ENCODE data around the gene AMPH.

The AMPH gene

GRCh38 chr7:38664972-38665371 is 33.8 kb upstream of the AMPH start:
- H3K4me3 ChIP-seq (ENCODE audit: insufficient read depth, low read depth, low read length), result no peak overlapping the region
- no peaks in the 10 kb centered on the region for H3K36me3 ChIP-seq (ENCODE audit: control insufficient read depth, insufficient read depth, low read length)
- H3K9me3 ChIP-seq (ENCODE audit: control insufficient read depth, low read length), result no peaks in the 10 kb centered on the region
- H3K27ac ChIP-seq (ENCODE audit: insufficient read depth, low read depth, low read length, poor library complexity, severe bottlenecking), result no peak overlapping the region
- 94 to 97% methylated on average over 7 of the region's 7 CpGs for WGBS, 2 experiments
- no peaks in the 10 kb centered on the region for H3K27me3 ChIP-seq (ENCODE audit: control insufficient read depth, insufficient read depth, low read length, poor library complexity, severe bottlenecking)
- H3K4me1 ChIP-seq (ENCODE audit: control insufficient read depth, insufficient read depth, low read length), result no peaks in the 10 kb centered on the region

GRCh38 chr7:38660427-38661099 is 29.4 kb upstream of the AMPH start:
- Histone ChIP-seq H3K36me3 (ENCODE audit: control insufficient read depth, insufficient read depth, low read length) (no peaks in the 10 kb centered on the region), H3K27ac (ENCODE audit: insufficient read depth, low read depth, low read length, poor library complexity, severe bottlenecking) (no peak overlapping the region), H3K9me3 (ENCODE audit: control insufficient read depth, low read length) (no peaks in the 10 kb centered on the region), H3K4me1 (ENCODE audit: control insufficient read depth, insufficient read depth, low read length) (no peaks in the 10 kb centered on the region), H3K4me3 (ENCODE audit: insufficient read depth, low read depth, low read length) (no peak overlapping the region), H3K27me3 (ENCODE audit: control insufficient read depth, insufficient read depth, low read length, poor library complexity, severe bottlenecking) (no peaks in the 10 kb centered on the region)
- 39% methylated on average over 5 of the region's 6 CpGs for WGBS, 2 experiments

- 94 to 96% methylated on average over 5 to 6 of the region's 6 CpGs for WGBS, 2 experiments
- H3K27me3 ChIP-seq (ENCODE audit: control insufficient read depth, insufficient read depth, low read length, poor library complexity, severe bottlenecking), result no peaks in the 10 kb centered on the region
- H3K36me3 ChIP-seq (ENCODE audit: control insufficient read depth, insufficient read depth, low read length), result no peaks in the 10 kb centered on the region
- no peaks in the 10 kb centered on the region for H3K9me3 ChIP-seq (ENCODE audit: control insufficient read depth, low read length)
- H3K27ac ChIP-seq (ENCODE audit: insufficient read depth, low read depth, low read length, poor library complexity, severe bottlenecking), result no peak overlapping the region
- no peak overlapping the region for H3K4me3 ChIP-seq (ENCODE audit: insufficient read depth, low read depth, low read length)
- H3K4me1 ChIP-seq (ENCODE audit: control insufficient read depth, insufficient read depth, low read length), result no peaks in the 10 kb centered on the region
These were observed 28.8 kb upstream of the AMPH start for GRCh38 chr7:38659931-38660330.

DNA sequence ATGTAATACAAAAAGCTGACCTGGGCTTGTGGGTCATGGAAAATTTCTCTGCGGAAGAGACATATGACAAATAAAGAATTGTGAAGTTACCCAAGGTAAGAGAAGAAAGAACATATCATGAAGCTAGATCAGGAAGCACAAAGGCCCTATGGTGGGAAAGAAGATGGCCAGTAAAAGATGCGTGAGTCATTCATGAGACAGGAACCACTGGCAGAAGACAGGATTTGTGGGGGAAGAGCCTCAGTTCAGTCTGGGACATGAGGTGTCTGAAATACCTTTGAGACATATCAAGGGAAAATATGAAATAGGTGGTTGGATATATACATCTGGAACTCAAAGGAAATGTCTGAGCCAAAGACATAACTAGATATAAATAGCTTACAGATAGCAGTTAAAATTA is 27.7 kb upstream of the AMPH start:
- no peak overlapping the region for H3K27ac ChIP-seq (ENCODE audit: insufficient read depth, low read depth, low read length, poor library complexity, severe bottlenecking)
- H3K9me3 ChIP-seq (ENCODE audit: control insufficient read depth, low read length), result no peaks in the 10 kb centered on the region
- 94 to 97% methylated on average over 2 of the region's 2 CpGs for WGBS, 2 experiments
- no peaks in the 10 kb centered on the region for H3K27me3 ChIP-seq (ENCODE audit: control insufficient read depth, insufficient read depth, low read length, poor library complexity, severe bottlenecking)
- H3K4me1 ChIP-seq (ENCODE audit: control insufficient read depth, insufficient read depth, low read length), result no peaks in the 10 kb centered on the region
- no peaks in the 10 kb centered on the region for H3K36me3 ChIP-seq (ENCODE audit: control insufficient read depth, insufficient read depth, low read length)
- H3K4me3 ChIP-seq (ENCODE audit: insufficient read depth, low read depth, low read length), result no peak overlapping the region

DNA sequence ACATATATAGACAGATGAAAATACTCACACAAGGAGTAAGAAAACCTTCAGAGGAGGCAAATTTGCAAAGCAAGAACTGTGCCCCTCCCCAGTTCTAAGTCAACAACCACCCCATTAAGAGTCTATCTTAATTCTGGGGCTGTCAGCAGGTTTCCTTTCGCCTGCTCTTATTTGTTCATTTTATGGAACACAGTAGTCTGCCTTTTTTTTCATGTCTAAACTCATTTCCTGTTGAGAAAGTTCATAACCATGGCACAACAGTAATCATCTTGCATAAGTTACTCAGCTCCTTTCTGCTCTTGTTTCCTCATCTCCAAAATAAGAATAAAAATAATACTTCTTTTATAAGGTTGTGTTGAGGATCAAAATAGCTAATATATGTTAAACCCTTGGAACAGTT is 25.8 kb upstream of the AMPH start:
- no peaks in the 10 kb centered on the region for H3K36me3 ChIP-seq (ENCODE audit: control insufficient read depth, insufficient read depth, low read length)
- H3K27me3 ChIP-seq (ENCODE audit: control insufficient read depth, insufficient read depth, low read length, poor library complexity, severe bottlenecking), result no peaks in the 10 kb centered on the region
- 95 to 97% methylated on average over 1 of the region's 1 CpG for WGBS, 2 experiments

DNA sequence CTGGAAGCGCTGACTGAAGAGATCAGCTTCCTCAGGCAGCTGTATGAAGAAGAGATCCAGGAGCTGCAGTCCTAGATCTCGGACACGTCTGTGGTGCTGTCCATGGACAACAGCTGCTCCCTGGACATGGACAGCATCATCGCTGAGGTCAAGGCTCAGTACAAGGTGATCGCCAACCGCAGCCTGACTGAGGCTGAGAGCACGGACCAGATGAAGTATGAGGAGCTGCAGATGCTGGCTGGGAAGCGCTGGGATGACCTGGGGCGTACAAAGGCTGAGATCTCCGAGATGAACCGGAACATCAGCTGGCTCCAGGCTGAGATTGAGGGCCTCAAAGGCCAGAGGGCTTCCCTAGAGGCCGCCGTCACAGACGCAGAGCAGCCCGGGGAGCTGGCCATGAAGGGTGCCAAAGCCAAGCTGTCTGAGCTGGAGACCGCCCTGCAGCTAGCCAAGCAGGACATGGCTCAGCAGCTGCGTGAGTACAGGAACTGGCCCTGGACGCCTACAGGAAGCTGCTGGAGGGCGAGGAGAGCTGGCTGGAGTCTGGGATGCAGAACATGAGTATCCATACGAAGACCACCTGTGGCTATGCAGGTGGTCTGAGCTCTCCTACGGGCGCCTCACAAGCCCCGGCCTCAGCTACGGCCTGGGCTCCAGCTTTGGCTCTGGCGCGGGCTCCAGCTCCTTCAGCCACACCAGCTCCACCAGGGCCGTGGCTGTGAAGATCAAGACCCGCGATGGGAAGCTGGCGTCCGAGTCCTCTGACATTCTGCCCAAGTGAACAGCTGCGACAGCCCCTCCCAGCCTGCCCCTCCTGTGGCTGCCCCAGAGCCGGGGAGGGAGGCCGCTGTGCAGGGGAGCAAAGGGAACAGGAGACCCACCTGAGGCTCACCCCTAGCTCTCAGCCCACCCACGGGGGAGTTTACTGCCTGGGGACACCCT is 24.9 kb upstream of the AMPH start:
- no peak overlapping the region for H3K27ac ChIP-seq (ENCODE audit: insufficient read depth, low read depth, low read length, poor library complexity, severe bottlenecking)
- H3K4me1 ChIP-seq (ENCODE audit: control insufficient read depth, insufficient read depth, low read length), result no peaks in the 10 kb centered on the region
- WGBS, 2 experiments, result 95 to 96% methylated on average over 35 of the region's 35 CpGs
- no peak overlapping the region for H3K4me3 ChIP-seq (ENCODE audit: insufficient read depth, low read depth, low read length)
- no peaks in the 10 kb centered on the region for H3K9me3 ChIP-seq (ENCODE audit: control insufficient read depth, low read length)
- H3K27me3 ChIP-seq (ENCODE audit: control insufficient read depth, insufficient read depth, low read length, poor library complexity, severe bottlenecking), result no peaks in the 10 kb centered on the region
- no peaks in the 10 kb centered on the region for H3K36me3 ChIP-seq (ENCODE audit: control insufficient read depth, insufficient read depth, low read length)

More for the DNA sequence above, 25.8 kb upstream of the AMPH start:
- Histone ChIP-seq H3K4me3 (ENCODE audit: insufficient read depth, low read depth, low read length) (no peak overlapping the region), H3K4me1 (ENCODE audit: control insufficient read depth, insufficient read depth, low read length) (no peaks in the 10 kb centered on the region), H3K27ac (ENCODE audit: insufficient read depth, low read depth, low read length, poor library complexity, severe bottlenecking) (no peak overlapping the region), H3K9me3 (ENCODE audit: control insufficient read depth, low read length) (no peaks in the 10 kb centered on the region)

DNA sequence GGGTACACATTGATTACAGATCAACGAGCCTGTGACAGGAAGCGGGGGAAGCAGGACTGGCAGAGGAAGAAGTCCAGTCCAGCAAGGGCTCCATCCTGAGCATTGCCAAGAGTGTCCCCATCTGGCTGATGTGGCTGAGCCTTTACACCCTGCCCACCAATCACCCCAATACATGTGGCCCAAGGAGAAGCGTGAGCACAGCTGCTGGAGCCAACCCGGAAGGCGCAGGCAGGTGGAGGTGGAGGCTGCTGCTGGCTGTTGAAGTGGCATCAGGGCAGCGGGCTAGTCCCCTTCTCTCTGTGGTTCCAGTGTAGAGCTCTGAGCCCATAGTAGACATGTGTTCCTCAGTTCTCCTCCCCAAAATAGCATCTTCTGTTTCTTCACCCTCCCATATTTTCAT is 6.8 kb upstream of the AMPH start:
- no peak overlapping the region for H3K27ac ChIP-seq (ENCODE audit: insufficient read depth, low read depth, low read length, poor library complexity, severe bottlenecking)
- no peaks in the 10 kb centered on the region for H3K36me3 ChIP-seq (ENCODE audit: control insufficient read depth, insufficient read depth, low read length)
- no peaks in the 10 kb centered on the region for H3K9me3 ChIP-seq (ENCODE audit: control insufficient read depth, low read length)
- H3K4me3 ChIP-seq (ENCODE audit: insufficient read depth, low read depth, low read length), result no peak overlapping the region
- no peaks in the 10 kb centered on the region for H3K4me1 ChIP-seq (ENCODE audit: control insufficient read depth, insufficient read depth, low read length)
- WGBS, 2 experiments, result 92 to 94% methylated on average over 6 of the region's 6 CpGs
- no peaks in the 10 kb centered on the region for H3K27me3 ChIP-seq (ENCODE audit: control insufficient read depth, insufficient read depth, low read length, poor library complexity, severe bottlenecking)

DNA sequence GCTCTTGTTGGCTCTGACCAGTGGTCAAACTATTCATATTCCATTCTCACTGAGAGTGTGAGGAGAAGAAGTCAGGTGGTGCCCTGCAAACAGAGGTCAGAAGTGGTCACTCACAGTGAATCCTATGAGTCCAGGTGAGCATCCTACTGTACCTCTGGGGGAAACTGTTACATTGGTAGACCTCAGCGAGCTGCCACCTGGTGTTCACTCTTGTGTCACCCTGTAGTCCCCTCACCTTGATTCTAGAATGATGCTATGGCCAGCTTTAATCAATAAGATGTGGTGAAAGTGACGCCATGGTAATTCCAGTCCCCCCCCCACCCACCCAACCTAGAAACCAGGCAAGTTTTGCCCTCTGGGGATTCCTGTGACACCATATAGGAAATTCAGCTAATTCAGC is 1.2 kb upstream of the AMPH start:
- Histone ChIP-seq H3K27ac (ENCODE audit: insufficient read depth, low read depth, low read length, poor library complexity, severe bottlenecking) (no peak overlapping the region), H3K4me1 (ENCODE audit: control insufficient read depth, insufficient read depth, low read length) (peaks cover 7% of the 10 kb centered on the region), H3K4me3 (ENCODE audit: insufficient read depth, low read depth, low read length) (no peak overlapping the region), H3K36me3 (ENCODE audit: control insufficient read depth, insufficient read depth, low read length) (no peaks in the 10 kb centered on the region), H3K9me3 (ENCODE audit: control insufficient read depth, low read length) (no peaks in the 10 kb centered on the region), H3K27me3 (ENCODE audit: control insufficient read depth, insufficient read depth, low read length, poor library complexity, severe bottlenecking) (peaks cover 21% of the 10 kb centered on the region)
- WGBS, 2 experiments, result 75 to 83% methylated on average over 1 to 2 of the region's 2 CpGs

GRCh38 chr7:38629651-38630510 is 1.3 kb downstream of the AMPH start:
- no peaks in the 10 kb centered on the region for H3K36me3 ChIP-seq (ENCODE audit: control insufficient read depth, insufficient read depth, low read length)
- peaks cover 7% of the 10 kb centered on the region for H3K4me1 ChIP-seq (ENCODE audit: control insufficient read depth, insufficient read depth, low read length)
- H3K9me3 ChIP-seq (ENCODE audit: control insufficient read depth, low read length), result no peaks in the 10 kb centered on the region
- H3K4me3 ChIP-seq (ENCODE audit: insufficient read depth, low read depth, low read length), result peak overlapping the region; percentile 48
- no peak overlapping the region for H3K27ac ChIP-seq (ENCODE audit: insufficient read depth, low read depth, low read length, poor library complexity, severe bottlenecking)
- H3K27me3 ChIP-seq (ENCODE audit: control insufficient read depth, insufficient read depth, low read length, poor library complexity, severe bottlenecking), result peaks cover 21% of the 10 kb centered on the region
- 73 to 76% methylated on average over 12 of the region's 12 CpGs for WGBS, 2 experiments
